Keratinocyte (primary cell): ENCODE results near the gene AP2A2. TPM values are rescaled to one million over a fixed set of nuclear protein-coding genes. Genes with fewer than 3 reads are reported as not detected.

Experiments used
- DNase-seq: peaks from one replicate; pipeline ENCODE4 v3.0.0-alpha.2; 2011; ENCODE audit warnings: low read depth, missing footprints, low spot score
- FAIRE-seq: peaks from 2 replicates; lab custom pipeline; 2011; peaks lifted over from hg19 to GRCh38; lab: Jason Lieb, UNC
- H2AFZ ChIP-seq: 2 replicates; pipeline ENCODE4 v1.6.0; 2012; ENCODE audit warnings: low read length, control low read depth, inconsistent platforms; ENCODE audit not compliant: control insufficient read depth
- H3K27ac ChIP-seq: 2 replicates; pipeline ENCODE4 v1.5.1; 2011; ENCODE audit warnings: low read length; ENCODE audit not compliant: control insufficient read depth, insufficient read depth
- H3K27me3 ChIP-seq: 3 replicates; pipeline ENCODE4 v1.6.0; 2011; ENCODE audit warnings: low read length; ENCODE audit not compliant: control insufficient read depth, insufficient read depth; ENCODE audit errors: extremely low read depth
- H3K36me3 ChIP-seq, 2 experiments: 2 replicates in 1 of 2; 3 replicates in 1 of 2; pipeline ENCODE4 v1.5.1; 2011; ENCODE audit warnings: low read length in 2 of 2, mild to moderate bottlenecking in 1 of 2; ENCODE audit not compliant: control insufficient read depth in 2 of 2, insufficient read depth in 2 of 2; ENCODE audit errors: extremely low read depth in 1 of 2
- H3K4me1 ChIP-seq: 3 replicates; pipeline ENCODE4 v1.5.1; 2011; ENCODE audit warnings: low read length; ENCODE audit not compliant: control insufficient read depth, insufficient read depth; ENCODE audit errors: extremely low read depth
- H3K4me2 ChIP-seq: 3 replicates; pipeline ENCODE4 v1.6.0; 2011; ENCODE audit warnings: low read depth, low read length; ENCODE audit not compliant: control insufficient read depth, insufficient read depth; ENCODE audit errors: extremely low read depth
- H3K4me3 ChIP-seq, 3 experiments: fragments of 200-600 bp in 1 of 3; sonication (generic) in 1 of 3; 2 replicates in 2 of 3; 3 replicates in 1 of 3; pipeline ENCODE4 v1.5.1; 2011 to 2016; ENCODE audit warnings: low read length in 3 of 3, mild to moderate bottlenecking in 3 of 3, control low read depth in 2 of 3, inconsistent platforms in 1 of 3, low read depth in 1 of 3, mixed read lengths in 1 of 3, mixed run types in 1 of 3, moderate library complexity in 1 of 3; ENCODE audit not compliant: control insufficient read depth in 2 of 3, insufficient read depth in 2 of 3; ENCODE audit errors: extremely low read depth in 1 of 3
- H3K79me2 ChIP-seq: 2 replicates; pipeline ENCODE4 v1.6.0; 2012; ENCODE audit warnings: low read length; ENCODE audit not compliant: control insufficient read depth, insufficient read depth
- H3K9ac ChIP-seq: 3 replicates; pipeline ENCODE4 v1.6.0; 2011; ENCODE audit warnings: low read length; ENCODE audit not compliant: control insufficient read depth, insufficient read depth; ENCODE audit errors: extremely low read depth
- H3K9me1 ChIP-seq: 3 replicates; pipeline ENCODE4 v1.6.0; 2011; ENCODE audit warnings: low read length; ENCODE audit not compliant: control insufficient read depth, insufficient read depth; ENCODE audit errors: extremely low read depth
- H3K9me3 ChIP-seq: 2 replicates; pipeline ENCODE4 v1.5.1; 2012; ENCODE audit warnings: low read depth, low read length; ENCODE audit not compliant: control insufficient read depth
- H4K20me1 ChIP-seq: 3 replicates; pipeline ENCODE4 v1.6.0; 2011; ENCODE audit warnings: low read length; ENCODE audit not compliant: control insufficient read depth, insufficient read depth; ENCODE audit errors: extremely low read depth
- CTCF ChIP-seq, 3 experiments: IDR thresholded peaks in 1 of 3; conservative IDR thresholded peaks in 1 of 3; optimal IDR thresholded peaks in 1 of 3; 2 replicates in 2 of 3; 3 replicates in 1 of 3; pipeline versions ENCODE3 to v1.5.1; 2011; ENCODE audit warnings: low read length in 3 of 3, mild to moderate bottlenecking in 3 of 3, moderate library complexity in 2 of 3, control low read depth in 1 of 3, inconsistent platforms in 1 of 3; ENCODE audit not compliant: insufficient read depth in 2 of 3; ENCODE audit errors: extremely low read depth in 1 of 3
- EZH2 ChIP-seq: IDR thresholded peaks from one replicate; pipeline ENCODE4 v1.6.1; 2012; ENCODE audit warnings: inconsistent platforms, mild to moderate bottlenecking, low read length, moderate library complexity
- dilution Hi-C: fragments of 300-500 bp; cut with MboI; formaldehyde crosslinking; loops from one replicate; pipeline ENCODE4 v1.7.0; 2020; ENCODE audit warnings: low sequenced_read_pairs; ENCODE audit not compliant: extremely low pct_ligation_motif_present
- polyA plus RNA-seq, 5 experiments: library from polyadenylated mRNA; depleted of rRNA in 3 of 5; stranded (reverse) in 3 of 5; stranded (forward) in 1 of 5; unstranded in 1 of 5; fragments of >200 nt; gene quantifications; 1 replicate in 1 of 5; 2 replicates in 3 of 5; 3 replicates in 1 of 5; pipeline versions ENCODE4 v1.2.1 to v1.2.3, GENCODE V29; 2011 to 2012; ENCODE audit warnings: missing spikeins in 2 of 5, low read depth in 1 of 5, low replicate concordance in 1 of 5

The AP2A2 gene
- polyA plus RNA-seq, 1 donor (not counting 4 experiments of a cell fraction or from before 2014, with no cell fraction given), result 47.8 TPM

- Histone ChIP-seq H3K4me2 (no peak overlapping the region), H3K4me3 (no peak overlapping the region), H3K27ac (no peak overlapping the region), H3K27me3 (no peaks in the 10 kb centered on the region), H3K79me2 (peaks cover 12% of the 10 kb centered on the region), H3K36me3 (peaks cover 24 to 31% of the 10 kb centered on the region in 2 experiments), H2AFZ (no peak overlapping the region), H3K9ac (no peak overlapping the region), H3K9me1 (no peaks in the 10 kb centered on the region), H4K20me1 (peaks cover 3% of the 10 kb centered on the region), H3K4me1 (peaks cover 2% of the 10 kb centered on the region), H3K9me3 (no peaks in the 10 kb centered on the region)
- DNase-seq, result no peak
- dilution Hi-C loops, result no loop called here
- no peak for FAIRE-seq
- TF ChIP-seq EZH2 (no peak), CTCF (optimal IDR thresholded peaks at IDR 0.05 in 1 of 3, IDR thresholded peaks at IDR 0.05 in 1 of 3, conservative IDR thresholded peaks at IDR 0.05 in 1 of 3; ENCODE audit: extremely low read depth in 1 of 3, insufficient read depth in 2 of 3, low read length in 3 of 3) (no peak)
Observed at GRCh38 chr11:904380-904779, 21.3 kb upstream of the AP2A2 start.

DNA sequence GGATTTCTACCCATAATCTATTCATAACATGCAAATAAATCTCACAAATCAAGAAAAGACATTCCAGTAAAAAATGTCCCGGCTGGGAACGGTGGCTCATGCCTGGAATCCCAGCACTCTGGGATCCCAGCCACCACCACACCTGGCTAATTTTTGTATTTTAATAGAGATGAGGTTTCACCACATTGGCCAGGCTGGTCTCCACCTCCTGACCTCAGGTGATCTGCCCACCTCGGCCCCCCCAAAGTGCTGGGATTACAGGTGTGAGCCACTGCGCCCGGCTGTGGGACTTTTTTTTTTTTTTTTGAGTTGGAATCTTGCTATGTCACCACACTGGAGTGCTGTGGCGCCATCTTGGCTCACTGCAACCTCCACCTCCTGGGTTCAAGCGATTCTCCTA, 19.7 kb upstream of the AP2A2 start:
- Histone ChIP-seq H3K27ac (no peak overlapping the region), H3K36me3 (peaks cover 13 to 23% of the 10 kb centered on the region in 2 experiments), H2AFZ (no peak overlapping the region), H4K20me1 (peaks cover 3% of the 10 kb centered on the region), H3K9ac (no peak overlapping the region), H3K27me3 (no peaks in the 10 kb centered on the region), H3K9me1 (no peaks in the 10 kb centered on the region), H3K4me3 (no peak overlapping the region), H3K4me1 (peaks cover 8% of the 10 kb centered on the region), H3K9me3 (no peaks in the 10 kb centered on the region), H3K4me2 (no peak overlapping the region), H3K79me2 (peaks cover 24% of the 10 kb centered on the region)
- DNase-seq (no peak), FAIRE-seq (no peak)
- dilution Hi-C loops, result no loop called here
- TF ChIP-seq CTCF (optimal IDR thresholded peaks at IDR 0.05 in 1 of 3, IDR thresholded peaks at IDR 0.05 in 1 of 3, conservative IDR thresholded peaks at IDR 0.05 in 1 of 3; ENCODE audit: extremely low read depth in 1 of 3, insufficient read depth in 2 of 3, low read length in 3 of 3) (no peak), EZH2 (no peak)
